GM03348 (cell line): ENCODE measurements around the gene CREM.
"Not testable (repeated sequence)": the region's sequence is repeated elsewhere in the genome, so short reads cannot be mapped to it uniquely, and the experiment has no call there.

Experiments
- DNase-seq: peaks from one replicate; pipeline ENCODE4 v3.0.0; 2012; ENCODE audit warnings: low spot score

Gene CREM

DNA sequence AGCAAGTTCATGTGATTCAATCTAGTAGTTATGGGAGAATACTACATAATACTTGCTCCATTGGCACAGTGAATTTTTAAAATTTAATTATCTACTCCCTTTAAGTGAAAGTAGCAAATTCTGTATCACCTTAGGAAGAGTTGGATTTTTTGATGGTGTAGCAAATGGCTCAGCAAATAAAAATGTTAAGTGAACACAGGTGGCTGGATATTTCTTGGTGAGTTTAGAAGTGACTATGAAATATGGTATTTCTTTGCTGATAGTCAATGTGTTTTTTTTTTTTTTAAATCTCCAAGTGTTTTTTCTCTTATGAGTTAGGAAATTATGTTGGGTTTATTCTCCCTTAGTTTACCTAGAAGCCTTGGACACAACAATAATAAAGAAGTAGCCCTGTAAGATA is 67.8 kb downstream of the CREM start:
- DNase-seq: no peak

DNA sequence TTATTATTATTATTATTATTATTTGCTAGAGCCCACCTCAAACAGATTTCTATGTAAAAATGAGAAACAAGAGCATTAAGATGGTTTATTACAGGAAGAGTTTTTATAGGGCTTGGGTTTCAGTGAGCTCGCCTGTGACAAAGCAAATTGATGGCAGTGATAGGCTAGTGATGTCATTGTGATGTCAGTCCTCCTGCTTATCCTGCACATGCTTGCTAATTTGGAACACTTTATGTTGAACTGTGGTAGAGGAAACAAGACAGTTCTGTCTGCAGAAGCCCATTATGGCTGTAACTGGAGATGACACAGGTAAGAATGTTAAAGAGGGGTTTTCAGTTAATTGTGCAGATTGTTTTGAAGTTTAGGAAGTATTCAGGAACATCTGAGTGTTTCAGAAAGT is 68.3 kb downstream of the CREM start:
- no peak for DNase-seq

DNA sequence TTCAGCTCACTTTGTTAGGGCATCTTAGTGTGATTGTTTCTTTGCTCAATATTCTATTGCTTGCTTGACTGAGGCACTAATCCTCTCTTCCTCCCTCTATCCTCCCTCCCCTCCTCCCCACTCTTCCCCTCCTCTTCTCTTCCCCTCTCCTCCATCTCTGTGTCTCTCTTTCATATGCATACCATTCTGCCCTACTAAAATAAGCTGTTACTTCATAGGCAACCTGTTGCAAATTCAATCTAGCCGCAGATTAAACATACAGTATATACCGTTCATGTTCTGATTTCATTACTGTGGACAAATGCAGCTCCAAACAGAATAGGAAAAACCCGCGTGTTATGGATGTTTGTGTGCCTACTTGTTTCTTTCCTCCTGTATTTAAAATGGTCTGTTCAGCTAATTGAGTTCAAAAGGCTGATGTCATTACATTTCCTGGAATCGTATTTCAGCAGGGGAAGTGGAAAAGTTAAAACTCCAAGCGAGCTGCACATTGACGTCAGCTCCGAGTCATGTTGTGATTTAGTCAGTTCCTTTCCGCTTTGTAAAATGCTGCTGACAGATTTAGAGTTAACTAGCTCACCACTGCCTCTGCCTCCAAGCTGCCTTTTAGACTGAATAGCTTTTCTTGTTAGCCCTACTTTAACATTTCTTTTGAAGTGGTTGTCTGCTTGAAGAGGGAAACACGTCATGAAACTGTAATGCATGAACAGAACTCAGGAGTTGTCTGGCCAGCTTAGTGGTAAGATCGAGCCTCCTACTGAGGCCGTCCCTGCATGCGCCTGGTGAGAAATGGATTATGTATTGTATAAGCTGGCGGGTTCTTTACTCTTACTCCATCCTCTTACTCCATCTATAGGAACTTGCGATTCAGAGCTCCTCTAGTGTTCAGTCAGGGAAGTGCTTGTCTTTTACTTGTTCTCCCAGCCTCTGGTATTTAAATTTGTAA is 69.0 kb downstream of the CREM start:
- peak; percentile 73 for DNase-seq

DNA sequence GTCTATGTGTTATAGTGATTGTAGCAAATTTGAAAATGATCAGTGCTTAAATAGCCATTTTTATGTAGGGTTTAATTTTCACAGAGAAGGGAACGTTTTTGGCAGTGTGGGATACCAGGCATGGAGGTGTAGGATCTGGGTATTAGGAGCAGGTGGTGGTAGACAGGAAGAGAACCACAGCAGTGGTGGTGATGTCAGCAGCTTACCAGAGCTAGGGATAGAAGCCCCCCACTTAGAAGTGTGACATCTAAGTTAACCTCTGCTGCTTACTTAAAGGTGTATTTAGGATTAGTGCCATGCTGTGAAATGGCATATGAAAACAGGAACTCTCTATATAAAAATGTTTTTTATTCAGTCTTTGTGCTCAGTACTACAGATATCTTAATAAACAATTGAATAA is 73.8 kb downstream of the CREM start:
- DNase-seq: no peak

DNA sequence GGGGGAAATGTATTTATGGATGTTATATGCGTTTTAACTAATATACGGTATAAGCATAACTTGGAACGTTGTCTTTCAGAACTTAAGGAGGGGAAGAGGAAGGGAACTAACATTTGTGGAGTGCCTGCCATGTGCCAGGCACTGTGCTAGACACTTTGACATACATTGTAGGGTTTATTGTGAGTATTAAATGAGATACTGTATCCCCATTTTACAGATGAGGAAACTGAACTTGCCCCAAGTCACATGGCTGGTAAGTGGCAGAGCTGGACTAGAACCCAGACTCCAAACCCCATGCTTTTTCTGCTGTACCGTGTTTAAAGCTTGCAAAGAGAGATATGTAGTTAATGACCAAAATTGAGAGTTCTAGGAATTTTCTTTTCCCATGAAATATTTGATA is 74.6 kb downstream of the CREM start:
- DNase-seq: no peak

DNA sequence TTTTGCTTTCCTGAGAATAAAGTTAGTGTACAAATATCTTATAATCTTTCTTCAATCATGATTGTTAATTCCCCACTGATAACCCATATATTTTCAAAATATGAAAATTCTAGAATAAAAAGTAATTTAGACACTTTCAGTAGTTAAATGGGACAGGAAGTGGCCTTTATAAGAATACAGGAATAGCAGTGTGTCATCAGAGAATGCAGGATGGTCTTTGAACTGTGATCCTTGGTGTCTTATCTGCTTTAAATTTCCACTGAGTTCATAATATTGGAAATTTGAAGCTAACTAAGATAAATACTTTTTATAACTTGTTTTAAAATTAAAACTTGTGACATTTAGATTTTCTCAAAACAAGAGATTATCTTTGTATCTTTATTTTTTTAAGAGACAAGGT is 75.4 kb downstream of the CREM start:
- DNase-seq: no peak

DNA sequence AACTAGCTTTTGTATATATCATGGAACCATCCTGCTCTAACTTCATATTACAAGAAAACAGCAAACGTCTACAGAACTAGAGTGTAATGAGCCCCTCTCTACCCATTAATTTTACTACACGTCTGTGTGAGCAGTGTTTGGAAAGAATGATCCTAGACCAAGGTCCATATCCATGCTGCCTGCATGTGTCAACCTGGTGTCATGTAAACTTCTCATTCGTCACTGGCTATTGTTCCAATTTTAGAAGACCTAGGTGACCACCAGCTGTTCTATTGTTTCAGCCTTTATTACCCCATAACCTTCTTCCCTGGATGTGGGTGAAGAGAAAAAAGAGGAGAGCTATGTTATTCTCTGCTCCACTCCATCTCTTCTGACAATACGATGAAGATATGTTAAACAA is 77.1 kb downstream of the CREM start:
- no peak for DNase-seq

DNA sequence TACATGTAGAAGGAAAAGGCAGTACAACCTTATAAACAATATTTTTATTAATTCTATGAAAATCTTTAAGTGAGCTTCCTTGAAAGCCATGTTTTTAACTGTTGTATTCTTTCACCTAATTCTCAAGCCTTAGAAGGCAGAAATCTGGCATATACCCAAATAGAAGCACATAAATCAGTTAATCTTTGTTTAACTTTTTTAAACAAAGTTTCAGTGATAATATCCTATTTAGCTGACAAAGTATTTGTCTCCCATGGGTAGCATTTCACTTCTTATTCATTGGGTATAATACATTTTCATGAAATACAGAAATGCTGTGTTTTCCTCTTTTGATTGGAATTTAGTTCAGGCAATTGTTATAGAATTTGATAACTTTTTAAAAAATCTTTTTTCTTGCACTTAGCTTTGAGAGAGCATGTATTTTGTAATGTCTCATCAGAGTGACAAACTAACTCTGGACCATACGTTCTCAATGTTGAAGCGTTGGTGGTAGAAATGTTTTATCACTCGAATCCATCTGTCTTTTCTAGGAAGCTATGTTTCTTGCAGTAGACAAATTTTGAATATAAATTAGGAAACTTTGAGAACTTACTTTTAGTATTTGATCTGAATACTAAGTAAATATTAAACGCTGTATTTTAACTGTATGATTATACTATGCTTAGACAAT is 78.1 kb downstream of the CREM start:
- no peak for DNase-seq

DNA sequence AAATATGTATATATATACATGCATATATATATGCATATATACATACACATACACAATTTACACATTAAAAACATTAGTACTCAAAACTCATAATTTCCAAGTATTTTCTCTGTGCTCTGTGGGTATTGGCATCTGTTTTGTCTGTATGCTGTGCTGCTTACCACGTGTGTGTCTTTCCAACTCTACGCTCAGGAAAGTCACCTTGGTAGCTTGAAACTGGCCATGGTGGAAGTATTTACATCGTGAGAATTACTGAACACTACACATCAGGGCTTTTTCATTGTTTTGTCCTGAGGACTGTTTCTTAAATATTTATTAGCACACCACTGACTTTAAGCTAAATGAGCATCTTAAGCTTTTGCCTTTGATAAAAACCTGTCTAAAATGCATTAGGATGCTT is 79.6 kb downstream of the CREM start:
- DNase-seq: no peak

DNA sequence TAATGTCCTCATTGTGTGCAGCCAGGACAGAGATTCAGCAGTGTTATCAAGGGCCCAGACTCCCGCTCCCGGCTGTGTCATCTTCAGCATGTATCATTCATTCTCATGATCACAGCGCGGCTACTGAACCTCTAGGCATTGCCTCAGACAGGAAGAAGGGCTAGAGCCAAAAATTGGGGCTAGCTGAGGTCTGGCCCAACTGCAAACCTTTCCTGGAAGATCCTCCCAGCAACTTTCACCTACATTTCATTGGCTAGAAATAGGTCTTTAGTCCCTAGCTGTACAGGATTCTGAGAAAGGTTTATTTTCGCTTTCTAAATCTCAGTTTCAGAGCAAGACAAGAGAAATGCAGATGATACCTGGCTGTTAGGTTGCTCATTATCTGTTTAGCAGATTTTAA is 81.9 kb downstream of the CREM start:
- DNase-seq: no peak

DNA sequence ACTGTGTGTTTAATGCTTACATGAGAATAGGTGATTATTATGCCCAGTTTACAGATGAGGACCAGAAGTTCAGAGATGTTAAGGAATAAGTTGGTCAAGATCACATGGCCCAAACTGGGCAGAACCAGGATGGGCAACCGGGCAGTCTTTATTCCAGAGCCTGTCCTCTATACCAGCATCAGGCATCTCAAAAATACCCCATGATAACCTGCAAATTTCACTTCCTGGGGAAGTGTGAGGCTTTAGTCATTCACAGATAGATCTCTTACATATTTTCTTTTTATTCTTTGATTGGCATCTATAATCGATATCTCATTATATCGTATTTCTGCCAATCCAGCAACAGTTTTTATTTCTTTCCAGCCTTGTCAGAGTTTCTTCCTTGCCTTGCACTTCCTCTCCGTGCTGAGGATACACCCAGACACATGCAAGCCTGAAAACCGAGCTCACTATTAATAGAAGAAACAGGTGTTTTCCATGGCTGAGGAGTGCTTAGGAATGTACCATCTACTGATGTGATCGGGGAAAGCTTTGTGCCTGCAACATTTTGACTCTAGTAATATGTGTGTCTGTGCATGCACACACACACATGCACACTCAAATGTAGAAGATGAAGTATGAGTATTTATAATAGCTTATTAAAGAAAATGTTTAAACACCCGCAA is 82.4 kb downstream of the CREM start:
- DNase-seq: no peak

DNA sequence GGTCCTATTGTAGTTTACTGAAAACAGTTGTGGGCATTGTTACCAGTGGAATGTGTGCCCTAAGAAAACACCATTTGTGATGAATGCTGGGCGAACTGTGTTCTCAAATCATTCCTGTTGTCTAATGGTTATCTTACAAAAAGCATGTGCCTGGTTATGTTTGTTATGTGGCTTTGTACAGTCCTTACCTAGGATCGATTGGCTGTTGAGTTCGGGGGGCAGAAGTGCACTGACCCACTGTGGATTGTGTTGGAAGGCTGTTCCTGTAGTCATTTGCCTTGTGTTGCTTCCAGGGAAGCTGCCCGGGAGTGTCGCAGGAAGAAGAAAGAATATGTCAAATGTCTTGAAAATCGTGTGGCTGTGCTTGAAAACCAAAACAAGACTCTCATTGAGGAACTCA is 84.3 kb downstream of the CREM start:
- DNase-seq: no peak

DNA sequence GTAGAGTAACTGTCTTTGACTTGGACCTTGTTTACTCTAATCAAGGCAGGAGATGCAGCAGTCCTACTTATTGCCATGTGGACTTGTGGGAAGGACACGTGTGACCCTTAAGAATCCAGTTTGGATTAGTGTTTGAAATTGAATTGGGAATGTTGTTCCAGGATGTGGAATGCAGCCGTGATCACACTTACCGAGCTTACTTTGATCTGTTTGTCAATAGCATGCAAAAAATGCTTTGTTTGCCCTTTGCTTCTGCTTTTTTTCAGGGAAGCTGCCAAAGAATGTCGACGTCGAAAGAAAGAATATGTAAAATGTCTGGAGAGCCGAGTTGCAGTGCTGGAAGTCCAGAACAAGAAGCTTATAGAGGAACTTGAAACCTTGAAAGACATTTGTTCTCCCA is 84.7 kb downstream of the CREM start:
- DNase-seq: no peak

DNA sequence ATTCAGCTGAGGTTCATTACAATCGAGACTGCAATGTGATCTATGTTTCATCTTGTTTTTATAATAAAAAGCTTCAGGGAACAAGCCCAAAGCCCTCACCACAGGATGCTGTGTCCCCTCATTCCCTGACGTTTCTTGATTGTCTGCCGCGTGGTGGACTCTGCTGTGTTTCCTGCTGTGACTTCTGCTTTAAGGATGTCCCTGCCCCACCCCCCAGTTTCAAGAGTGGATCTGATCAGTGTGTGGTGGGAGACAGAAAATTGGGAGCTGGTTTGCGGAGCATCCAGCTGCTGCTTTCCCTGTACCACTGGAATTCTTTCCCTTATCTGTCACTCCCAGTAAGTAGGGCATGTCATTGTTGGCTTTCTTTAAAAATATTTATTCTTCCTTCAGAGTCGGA is 86.2 kb downstream of the CREM start:
- no peak for DNase-seq

DNA sequence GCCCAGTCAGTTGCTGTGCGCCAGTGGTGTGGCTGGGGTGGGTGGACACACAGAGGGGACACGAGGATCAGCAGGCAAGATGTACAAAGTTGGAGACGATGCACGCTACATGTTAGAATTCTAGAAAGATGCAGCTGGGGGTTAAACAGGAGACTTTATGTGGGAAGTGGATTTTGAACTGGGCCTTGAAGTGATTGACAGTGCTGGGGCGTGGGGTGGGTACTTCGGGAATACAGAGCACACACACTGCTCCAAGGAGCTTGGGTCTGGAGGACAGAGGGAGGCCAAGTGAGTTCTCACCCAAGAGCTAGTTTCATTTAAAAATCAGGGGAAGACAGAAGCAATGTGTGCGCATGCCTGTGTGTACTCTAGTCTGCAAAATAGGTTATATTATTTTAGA is 87.1 kb downstream of the CREM start:
- DNase-seq: no peak

DNA sequence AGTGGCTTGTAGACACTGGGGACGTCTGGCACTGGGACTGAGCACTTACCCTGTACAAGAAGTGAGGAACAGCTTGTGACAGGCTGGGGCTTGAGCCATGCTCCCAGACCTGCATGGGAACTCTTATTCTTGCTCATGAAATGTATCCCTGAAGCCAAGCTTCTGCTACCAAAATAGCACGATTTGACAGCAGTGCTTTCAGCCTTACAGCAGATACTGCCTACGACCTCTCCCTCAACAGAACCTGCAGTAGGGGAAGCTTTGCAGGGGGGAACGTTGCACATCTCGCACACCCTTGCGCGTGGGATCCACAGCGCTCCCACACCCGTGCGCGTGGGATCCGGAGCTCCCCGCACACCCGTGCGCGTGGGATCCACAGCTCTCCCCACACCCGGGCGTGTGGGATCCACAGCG is 88.0 kb downstream of the CREM start:
- no peak for DNase-seq

DNA sequence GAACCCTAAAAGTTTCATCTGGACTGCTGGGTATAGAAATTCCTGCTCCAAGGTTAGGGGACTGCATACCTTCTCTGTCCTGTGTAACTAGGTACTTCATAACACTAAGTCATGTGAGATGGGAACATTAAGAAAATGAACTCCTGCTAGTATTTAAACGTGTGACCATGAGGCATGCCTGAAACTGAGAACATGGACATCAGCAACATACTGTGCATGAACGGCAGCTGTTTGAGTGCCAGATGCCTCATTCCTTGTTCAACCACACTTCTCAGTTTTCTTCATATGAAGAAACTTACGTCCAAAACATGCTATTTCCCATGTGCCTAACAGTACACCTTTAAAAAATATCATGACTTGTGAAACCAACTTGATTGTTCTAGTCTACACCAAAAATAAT is 88.5 kb downstream of the CREM start:
- DNase-seq: no peak

DNA sequence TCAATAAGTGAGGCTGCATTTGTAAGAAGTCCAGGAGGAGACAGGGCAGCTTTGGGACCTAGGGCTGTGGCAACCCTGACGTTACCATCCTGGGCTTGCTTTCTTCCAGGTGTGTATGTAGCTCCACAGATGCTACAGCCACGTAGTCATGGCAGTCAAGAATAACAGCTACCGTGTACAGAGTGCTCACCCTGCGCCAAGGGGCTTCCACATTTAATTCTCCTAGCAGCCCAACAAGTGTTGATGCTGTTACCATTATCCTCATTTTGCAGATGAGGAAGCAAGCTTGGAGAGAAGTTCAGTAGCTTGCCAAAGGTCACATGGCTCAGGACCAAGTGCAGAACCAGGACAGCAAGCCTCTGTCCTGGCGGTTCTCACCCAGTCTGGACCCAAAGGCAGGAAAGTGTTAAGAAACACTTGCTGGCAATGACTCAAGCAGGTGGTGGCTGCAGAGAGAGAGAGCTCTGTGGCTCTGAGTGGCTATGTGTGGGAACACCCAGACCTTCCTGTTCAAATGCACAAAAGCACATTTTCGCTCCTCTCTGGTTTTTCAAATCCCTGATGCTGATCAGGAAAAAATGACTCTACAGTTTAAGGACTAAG is 89.8 kb downstream of the CREM start:
- DNase-seq: no peak

DNA sequence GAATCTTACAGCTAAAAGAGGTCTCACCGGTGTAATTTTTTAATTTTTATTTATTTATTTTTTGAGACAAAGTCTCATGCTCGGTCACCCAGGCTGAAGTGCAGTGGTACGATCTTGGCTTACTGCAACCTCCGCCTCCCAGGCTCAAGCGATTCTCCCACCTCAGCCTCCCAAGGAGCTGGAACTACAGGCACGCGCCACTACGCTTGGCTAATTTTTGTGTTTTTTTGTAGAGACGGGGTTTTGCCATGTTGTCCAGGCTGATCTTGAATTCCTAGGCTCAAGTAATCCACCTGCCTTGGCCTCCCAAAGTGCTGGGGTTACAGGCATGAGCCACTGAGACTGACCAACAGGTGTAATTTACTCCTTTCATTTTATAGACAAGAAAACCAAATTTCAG is 90.3 kb downstream of the CREM start:
- DNase-seq: not testable (repeated sequence)

DNA sequence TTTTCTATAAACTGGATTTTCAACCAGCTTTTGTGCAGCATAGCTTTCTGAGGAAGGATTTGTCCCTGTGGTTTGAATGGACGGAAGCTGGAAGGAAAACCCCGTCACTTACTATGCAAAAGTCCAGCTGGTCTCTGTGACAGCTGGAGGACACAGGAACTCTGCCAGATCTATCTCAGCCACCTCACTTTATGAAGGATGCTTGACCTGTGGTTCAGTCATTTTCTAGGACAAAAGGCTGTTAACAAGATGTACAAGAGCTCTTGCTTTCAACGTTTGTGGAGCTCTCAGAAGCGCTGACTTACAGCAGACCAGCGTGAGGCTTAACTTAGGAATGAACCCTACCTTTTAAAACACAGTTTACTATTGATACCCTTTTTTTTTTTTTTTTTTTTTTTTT is 90.8 kb downstream of the CREM start:
- no peak for DNase-seq

DNA sequence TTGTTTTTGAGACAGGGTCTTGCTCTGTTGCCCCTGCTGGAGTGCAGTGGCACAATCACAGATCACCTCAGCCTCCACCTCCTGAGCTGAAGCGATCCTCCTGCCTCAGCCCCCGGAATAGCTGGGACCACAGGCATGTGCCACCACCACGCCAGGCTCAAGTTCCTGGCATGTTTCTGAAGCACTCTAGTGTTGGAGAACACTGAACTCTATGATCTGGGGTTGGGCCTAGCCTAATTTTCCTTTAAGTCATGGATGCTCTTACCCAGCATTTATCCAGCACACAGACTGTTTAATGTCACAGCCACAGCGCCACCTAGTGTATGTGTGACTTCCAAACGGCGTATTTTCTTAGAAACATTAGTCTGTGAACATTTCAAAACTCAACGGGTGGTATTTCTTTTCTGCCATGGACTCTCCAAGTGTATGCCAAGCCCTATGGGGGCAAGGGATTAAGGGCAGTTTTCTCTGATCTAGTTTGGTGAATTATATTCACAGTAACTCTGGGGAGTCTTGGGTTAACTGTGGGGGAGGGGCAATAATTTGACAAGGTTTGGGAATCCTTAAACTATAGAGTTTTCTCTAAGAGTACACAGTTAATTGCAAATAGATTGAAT is 91.8 kb downstream of the CREM start:
- DNase-seq: peak; percentile 82

DNA sequence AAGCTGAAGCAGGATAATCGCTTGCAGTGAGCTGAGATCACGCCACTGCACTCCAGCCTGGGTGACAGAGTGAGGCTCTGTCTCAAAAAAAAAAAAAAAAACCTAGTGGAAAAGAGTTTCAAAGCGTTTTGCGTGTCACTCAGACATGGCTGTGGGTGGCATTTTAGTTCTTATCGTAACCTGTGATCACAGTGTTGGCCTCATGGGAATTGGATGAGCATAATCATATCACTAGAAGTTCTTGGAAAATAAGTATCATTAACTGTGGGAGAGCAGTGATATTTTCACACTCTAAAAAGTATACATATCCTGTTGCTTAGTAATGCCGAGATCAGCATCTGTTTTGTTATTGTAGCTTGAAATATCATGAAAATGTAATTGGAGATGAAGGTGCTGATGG is 92.6 kb downstream of the CREM start:
- no peak for DNase-seq
